Dermis blood vessel endothelial cell (primary cell): ENCODE results near the gene STARD9. TPM values are rescaled to one million over a fixed set of nuclear protein-coding genes. Genes with fewer than 3 reads are reported as not detected.

Experiments
- DNase-seq: peaks from one replicate; pipeline ENCODE4 v3.0.0; 2010
- total RNA-seq: library from RNA; depleted of rRNA; stranded (reverse); fragments of >200 nt; gene quantifications from 2 replicates; pipeline ENCODE4 v1.2.3, GENCODE V29; 2014

STARD9 gene
- total RNA-seq, 1 donor from 2014 or later, result 35.4 TPM

DNA sequence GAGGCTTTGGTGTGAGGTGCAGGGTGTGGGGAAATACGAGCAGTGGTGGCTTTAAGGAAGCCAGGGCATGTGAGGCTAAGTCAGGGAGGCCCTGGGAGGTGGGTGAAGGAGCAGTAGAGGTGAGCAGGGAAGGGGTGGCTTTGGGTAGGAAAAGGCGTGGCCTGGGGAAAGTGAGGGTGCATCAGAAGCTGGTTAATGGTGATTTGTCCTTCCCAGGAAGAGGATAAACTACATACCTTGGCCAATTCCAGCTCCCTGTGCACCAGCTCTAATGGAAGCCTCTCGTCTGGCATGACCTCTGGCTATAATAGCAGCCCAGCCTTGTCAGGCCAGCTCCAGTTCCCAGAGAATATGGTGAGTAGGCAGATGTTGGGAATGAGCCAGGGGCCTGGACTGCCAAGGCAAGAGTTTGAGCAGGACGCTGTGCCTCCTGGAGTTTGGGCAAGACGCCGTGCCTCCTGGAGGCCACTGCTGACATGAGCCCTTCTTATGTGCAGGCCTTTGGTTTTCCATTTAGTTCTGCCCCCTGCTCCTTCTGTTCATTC lies 120.2 kb downstream of the STARD9 start:
- DNase-seq, result no peak

DNA sequence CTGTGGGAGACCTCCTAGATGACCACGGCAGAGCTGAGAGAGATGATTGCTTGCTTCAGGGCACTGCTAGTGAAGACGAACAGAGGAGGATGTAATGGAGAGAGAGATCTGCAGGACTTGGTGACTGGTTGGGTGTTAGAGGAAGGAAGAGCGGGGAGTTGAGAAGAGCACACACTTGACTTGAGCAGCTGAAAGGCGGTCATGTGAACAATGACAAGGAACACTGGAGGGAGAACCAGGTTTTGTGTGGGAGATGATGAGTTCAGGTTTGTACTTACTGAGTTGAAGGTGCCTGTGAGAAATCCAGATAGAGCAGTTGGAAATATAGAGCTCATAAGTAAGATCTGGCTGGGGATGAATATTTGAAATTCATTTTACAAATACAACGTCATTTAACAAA lies 121.2 kb downstream of the STARD9 start:
- no peak for DNase-seq

DNA sequence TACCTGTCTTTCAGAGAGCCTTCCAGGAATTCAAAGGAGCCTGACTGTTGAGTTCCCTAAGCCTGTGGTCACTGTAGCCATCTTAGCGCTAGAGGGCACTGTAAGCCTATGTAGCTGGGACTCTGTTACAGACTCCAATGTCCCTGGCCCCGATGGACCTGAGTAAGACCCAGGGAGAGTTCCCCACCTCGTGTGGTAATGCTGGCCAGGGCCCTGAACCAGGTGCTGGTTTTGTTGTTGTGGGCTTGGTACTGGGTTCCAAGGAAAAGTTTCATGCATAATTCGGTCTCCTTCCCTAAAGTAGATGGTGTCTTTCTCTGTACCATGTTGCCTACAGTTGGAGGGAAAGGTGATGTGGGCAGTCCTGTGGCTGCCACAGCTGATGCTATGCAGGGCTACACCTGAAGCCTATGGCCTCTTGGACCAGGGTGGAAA lies 129.1 kb downstream of the STARD9 start:
- DNase-seq, result peak; percentile 89

DNA sequence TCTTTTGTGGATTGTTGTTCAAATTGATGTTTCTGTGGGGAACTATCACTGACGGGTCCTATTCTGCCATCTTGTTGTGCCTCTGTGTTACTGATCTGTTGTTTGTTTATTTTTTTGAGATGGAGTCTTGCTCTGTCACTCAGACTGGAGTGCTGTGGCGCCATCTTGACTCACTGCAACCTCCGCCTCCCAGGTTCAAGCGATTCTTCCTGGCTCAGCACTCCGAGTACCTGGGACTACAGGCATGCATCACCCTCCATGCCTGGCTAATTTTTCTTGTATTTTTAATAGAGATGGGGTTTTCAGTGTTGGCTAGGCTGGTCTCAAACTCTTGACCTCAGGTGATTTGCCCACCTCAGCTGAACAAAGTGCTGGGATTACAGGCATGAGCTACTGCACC lies 129.9 kb downstream of the STARD9 start:
- DNase-seq, result no peak

DNA sequence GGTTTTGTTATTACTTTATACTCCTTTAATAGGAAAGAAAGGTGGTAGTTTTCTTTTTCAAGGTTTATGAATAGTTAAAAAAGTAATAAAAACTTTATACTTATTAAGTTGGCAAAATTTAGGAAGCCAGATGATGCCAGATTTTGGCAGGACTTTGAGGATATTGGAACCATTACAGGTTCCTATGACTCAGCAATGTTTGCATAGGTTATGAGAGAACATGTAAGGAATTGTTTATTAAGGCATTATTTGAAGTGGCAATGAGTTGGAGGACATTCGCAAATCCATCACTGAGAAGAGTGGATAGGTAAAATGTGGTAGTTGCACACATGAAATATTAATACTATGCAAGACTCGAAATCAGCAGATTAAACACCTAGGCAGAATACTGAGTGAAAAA lies 131.7 kb downstream of the STARD9 start:
- DNase-seq, result peak; percentile 56

DNA sequence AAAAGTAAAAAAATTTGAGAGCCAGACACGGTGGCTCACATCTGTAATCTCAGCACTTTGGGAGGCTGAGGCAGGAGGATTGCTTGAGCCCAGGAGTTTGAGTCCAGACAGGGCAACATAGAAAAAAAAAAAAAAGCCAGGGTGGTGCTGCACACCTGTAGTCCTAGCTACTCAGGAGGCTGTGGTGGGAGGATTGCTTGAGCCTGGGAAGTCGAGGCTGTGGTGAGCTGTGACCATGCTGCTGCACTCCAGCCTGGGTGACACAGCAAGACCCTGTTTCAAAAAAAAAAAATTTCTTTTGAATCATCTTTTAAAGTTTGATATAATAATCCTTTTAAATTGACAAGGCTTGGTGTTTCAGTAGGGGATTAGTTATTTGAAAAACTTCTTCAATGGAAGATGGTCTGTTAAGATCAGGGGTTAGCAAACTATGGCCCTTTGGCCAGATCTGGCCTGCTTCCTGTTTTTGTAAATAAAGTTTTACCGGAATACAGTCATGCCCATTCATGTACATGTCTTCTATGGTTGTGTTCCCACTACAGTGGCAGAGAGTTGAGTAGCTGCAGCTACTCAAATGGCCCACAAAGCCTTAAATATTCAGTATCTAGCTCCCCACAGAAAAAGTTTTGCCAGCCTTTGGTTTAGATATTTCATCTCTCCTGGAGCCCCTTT lies 132.6 kb downstream of the STARD9 start:
- DNase-seq, result peak; percentile 65

DNA sequence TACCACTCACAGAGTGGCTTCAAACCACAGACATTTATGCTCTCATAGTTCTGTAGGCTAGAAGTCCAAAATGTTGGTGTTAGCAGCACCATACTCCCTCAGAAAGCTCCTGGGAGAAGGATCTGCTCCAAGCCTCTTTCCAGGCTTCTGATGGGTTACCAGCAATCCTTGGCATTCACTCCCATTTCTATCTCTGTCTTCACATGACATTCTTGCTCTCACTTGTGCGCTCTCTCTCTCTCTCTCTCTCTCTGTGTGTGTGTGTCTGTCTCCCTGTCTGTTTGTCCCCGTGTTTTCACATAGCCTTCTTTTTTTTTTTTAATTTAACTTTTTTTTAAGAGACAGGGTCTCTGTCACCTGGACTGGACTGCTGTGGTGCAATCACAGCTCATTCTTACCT lies 135.3 kb downstream of the STARD9 start:
- no peak for DNase-seq

DNA sequence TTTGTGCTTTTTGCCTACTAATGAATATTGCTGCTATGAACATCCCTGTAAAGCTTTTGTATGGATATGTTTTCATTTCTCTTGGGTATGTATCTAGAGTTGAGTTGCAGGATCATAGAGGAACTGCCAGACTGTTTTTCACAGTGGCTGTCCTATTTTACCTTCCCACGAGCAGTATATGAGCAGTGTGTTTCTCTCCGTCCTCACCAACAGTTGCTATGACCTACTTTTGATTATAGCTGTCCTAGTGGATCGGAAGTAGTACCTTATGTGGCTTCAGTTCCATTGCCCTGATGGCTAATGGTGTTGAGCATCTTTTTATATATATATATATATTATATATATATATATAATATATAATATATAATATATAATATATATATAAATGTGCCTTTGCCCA lies 136.3 kb downstream of the STARD9 start:
- DNase-seq, result no peak

DNA sequence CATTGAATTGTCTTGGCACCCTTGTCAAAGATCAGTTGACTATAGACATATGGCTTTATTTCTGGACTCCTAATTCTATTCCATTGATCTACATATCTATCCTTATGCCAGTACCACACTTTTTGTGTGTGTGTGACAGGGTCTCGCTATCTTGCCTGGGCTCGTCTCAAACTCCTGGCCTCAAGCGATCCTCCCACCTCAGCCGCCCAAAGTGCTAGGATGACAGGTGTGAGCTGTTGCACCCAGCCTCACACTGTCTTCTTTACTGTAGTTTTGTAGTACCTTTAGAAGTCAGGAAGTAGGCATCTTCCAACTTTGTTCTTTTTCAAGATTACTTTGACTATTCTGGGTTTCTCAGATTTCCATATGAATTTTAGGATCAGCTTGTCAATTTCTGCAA lies 137.2 kb downstream of the STARD9 start:
- DNase-seq, result no peak

DNA sequence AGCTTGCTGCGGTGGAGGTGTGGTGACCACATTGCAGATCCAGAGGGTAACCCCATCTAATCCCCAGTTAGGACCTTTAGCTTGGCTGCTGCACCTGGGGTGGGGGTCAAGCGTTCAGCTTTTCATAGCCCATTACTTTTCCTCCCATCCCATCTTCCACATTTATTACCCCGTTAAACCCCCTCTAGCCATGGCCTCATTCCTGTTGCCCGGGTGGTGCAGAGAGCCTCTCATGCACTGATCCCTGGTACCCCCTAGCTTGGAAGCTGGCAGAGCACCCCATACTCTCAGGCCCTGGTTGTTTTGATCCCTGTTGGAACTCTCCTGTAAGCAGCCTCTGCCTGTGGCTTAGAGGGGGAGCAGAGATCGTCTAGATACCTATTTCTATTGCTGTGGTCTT lies 140.7 kb downstream of the STARD9 start:
- DNase-seq, result no peak

DNA sequence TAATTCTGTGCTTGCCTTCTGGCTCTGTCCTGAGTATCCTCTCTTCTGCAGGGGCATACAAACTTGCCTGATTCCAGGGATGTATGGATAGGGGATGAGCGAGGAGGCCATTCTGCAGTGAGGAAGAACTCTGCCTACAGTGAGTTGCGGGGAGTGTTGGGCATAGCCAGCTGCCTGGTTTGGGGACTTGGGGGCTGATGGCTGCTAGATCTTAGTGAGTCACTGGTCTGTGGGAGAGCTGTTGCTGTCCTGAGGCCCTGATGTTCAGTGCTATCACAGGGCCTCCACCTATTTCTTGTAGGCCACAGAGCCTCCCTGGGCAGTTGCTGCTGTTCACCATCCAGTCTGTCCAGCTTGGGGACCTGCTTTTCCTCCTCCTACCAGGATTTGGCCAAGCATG lies 141.2 kb downstream of the STARD9 start:
- no peak for DNase-seq

DNA sequence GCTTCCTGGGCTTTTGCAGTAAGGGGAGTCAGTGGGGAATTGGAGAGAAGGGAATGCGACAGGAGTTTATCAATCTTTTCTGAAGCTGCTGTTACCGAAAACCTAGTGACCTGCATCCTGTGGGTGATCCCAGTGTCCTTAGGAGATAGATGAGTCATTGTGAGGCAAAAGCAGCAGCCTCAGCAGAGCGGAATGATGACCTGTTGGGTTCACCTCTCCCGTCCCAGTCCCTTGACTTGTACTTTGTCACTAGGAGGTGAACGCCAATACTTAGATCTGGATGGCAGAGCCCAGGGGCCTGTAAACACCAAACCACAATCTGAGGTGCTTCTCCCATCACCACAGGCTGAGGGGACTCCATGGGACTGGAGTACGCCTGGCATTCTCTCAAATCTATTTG lies 143.6 kb downstream of the STARD9 start:
- DNase-seq, result no peak

DNA sequence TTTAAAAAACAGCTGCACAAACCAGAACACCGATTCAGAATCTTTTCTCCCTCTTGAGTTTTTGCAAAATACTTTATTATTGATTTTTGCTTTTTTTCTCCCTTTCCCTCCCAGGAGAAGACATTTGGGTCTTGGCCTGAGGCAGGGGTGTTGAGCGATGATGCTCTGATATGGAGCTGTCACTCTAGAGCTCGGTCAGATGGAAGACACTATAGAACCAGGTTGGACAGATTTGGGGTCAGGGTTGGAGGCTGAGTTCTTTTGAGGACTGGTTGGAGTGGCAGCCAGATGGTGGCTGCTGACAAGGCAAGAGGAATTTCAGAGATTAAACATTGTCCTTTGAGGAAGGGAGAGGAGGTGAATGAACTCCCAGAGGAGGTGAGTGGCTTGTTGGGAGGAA lies 144.7 kb downstream of the STARD9 start:
- DNase-seq, result no peak

DNA sequence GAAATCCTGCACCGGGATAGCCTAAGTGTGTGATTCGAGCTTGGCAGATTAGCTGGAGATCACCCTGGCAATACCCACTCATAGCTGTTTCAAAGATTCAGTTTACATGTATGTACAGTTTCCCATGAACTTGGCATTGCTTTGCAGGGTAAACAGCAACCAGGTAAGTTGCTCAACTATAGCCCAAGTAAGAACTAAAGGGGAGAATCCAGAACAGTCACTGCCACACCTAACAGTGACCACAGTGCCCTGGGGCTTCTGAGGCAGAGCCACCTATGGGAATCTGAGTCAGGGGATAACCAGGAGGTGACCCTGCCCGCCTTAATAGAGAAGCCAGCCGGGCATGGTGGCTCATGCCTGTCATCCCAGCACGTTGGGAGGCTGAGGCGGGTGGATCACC lies 145.6 kb downstream of the STARD9 start:
- no peak for DNase-seq

DNA sequence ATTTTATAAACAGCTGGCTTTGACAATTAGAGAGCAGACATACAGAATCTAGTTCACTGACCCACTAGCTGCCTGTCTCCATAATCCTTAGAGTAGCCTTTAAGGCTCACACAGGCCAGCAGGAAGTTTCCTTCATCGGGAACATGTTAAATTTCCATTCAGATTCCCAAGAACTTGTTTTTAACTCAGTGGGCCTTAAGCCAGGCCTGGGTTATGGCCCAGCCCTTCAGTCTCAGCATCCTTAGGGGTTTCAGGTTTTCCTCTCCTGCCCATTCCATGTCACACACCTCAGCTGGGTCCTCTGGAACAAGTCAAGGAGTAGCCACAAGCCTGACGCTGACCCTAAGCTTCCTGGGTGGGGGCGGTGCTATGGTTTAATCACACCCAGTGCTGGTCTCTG lies 146.5 kb downstream of the STARD9 start:
- no peak for DNase-seq

DNA sequence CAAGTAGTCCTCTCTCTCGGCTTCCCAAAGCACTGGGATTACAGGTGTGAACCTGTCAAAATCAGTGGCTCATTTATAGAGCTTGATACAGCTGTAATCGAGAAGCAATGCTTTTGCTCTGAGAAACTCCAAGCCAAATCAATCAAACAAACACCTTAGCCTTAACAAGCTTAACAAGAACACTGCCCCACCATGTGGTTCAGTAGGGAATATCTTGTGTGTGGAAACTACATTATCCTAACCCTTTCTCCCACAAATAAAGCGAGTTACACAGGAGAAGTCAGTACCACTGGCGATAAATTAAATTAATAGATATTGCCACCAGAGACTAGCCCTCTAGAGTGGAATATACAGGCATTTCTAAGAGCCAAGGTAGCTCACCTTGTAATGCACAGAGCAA lies 147.7 kb downstream of the STARD9 start:
- DNase-seq, result peak; percentile 41

DNA sequence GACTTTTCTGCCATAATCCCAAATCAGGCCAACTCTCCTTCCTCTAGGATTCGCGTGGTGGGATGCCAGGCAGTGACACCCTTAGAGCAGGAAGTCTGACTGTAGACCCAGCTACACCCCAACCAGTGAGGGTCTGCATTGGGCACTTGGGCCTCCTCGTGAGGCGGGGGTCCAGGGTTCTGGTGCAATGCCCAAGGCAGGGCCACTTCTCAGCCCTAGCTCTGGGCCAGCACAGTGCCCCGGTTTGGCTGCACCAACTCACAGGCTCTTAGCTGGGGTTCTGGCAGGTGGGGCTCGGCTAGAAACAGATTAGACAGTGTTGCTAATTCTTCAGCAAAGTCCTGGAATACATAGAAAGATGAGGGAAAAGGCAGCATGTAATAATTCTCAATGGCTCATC lies 148.9 kb downstream of the STARD9 start:
- DNase-seq, result no peak

DNA sequence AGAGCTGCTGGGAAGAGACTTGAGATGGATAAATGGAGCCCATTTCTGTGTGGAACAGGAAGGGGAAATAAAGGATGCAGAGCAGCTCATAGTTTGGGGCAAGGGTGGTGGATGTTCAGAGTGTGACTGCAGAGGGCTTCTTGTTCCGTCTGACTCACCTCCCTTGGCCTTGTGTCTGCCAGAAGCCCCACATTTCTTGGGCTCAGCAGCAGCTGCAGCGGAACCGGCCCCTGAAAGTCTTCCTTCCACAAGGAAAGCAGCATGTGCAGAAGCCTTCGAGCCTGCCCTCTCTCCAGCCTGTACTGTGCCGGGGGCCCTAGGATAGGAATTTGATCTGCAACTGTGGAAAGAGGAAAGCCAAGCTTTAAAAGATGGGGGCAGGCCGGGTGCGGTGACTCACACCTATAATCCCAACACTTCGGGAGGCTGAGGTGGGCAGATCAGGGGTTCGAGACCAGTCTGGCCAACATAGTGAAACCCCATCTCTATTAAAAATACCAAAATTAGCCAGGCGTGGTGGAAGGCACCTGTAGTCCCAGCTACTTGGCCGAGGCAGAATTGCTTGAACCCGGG lies 150.0 kb downstream of the STARD9 start:
- no peak for DNase-seq

DNA sequence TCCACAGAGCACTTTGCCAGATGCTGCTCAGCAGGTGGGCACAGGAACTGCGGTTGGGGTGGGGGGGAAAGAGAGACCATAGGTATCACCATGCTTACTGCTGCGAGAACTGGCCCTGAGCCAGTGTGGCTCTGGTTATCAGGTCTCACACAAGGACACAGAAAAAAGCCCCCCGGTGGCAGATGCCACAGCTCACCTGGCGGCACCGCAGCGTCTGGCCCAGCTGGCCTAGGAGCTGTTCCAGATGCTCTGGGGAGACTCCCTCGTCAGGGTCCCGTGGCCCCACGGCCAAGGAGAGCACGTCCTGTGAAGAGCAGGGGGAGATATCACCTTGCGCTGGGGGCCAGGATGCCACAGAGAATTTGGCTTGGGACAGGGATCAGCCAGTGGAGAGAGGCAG lies 150.7 kb downstream of the STARD9 start:
- no peak for DNase-seq

DNA sequence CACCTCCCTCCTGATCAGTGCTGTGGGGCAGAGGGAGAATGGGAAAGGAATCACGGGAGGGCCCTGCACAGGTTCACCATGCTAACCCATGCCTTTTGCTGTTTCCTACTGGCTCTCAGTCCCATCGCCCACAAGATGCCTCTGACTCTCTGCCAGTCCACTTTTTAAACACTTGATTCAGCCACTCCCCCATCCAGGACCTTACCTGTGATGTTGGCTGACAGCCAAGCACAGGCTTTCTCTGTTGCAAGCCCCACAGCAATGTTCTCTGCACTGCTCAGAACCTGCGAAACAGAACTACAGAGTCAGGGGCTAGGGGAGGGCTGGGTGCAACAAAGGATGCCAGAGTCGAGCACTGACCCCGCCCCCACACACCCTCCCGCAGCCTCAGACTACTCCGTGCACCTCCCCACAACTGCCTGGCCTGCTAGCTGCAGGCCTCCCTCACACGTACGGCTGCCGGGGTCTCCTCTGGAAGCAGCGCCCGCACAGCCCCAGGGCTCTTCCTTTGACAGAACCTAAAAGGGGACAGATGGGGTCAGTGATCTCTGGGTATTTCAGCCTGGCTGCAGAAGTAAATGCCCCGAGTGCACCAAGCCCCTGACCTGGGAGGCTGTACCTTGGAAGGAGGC lies 152.5 kb downstream of the STARD9 start:
- no peak for DNase-seq

DNA sequence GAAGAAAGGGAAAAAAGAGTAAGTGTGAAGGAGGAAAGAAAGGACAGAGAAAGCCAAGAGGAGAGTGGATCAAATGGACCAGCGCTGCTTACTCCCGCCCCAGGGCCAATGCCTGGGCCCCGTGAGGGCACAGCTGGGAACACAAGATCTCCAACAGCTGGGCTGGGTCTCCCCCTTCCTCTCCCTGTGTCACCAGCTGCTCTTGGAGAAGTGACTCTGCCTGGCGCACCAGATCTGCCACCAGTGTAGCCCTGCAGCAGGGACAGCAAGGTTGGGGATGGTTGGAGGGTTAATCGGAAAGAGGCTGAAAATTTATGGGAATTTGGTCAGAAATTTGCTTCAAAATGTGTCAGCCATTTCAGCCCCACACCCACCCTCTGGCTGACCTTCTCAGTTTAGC lies 153.2 kb downstream of the STARD9 start:
- DNase-seq, result no peak

DNA sequence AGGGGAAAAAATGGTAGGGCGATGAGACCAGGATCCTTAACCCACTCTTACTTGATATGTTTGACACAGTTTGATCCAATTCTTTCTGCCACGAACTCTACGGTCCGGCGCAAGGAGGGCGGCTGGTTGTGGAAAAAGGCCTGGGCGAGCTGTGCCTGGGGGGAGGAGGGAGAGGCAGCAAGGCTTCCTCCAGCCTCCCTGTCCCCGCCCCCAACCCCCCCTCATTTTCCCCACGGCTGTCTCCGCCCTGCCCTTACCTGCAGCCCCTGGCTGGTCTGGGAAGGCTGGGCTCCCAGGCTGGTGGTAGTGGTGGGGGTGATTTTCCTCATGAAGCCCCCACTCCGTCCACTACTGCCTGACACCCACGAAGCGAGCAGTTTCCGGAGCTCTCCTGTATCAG lies 153.6 kb downstream of the STARD9 start:
- DNase-seq, result no peak

DNA sequence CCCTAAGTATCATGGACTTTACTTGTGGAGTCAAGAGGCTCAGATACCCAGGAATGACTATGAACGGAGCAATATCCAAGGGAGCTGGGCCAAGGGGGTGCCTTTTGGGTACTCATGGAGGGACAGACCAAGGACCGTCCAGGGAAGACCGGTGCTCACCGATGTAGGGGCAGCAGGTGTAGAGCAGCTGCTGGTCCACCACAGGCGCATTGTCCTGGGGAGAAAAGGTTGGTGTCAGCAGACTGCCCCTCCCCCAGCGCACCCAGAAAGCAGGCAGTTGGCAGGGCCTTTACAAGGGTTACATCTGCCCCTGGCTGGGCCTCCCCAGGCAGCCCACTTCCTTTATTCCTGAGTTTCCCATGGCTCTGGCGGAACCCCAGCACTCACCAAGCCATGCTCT lies 154.0 kb downstream of the STARD9 start:
- DNase-seq, result no peak

DNA sequence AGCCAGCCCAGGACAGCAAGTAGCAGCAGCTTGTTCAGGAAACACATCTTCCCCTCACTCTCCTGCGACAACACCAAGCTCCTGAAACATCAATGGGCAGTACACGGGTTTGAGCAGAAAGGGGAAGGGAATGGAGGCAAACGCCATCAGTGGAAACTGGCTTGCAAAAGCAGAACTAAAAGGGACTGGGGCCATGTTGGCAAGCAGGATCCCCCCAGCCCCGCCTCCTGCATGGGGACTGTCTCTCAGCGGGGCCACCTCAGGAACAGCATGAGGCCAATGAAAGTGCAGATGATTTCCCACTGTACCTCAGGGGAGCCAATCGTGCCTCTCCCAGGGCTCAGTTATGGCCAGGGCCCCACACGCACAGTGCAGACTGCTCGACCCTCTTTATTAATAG lies 154.7 kb downstream of the STARD9 start:
- no peak for DNase-seq
